ENCODE results near the gene TBX2. TPM values are rescaled to one million over a fixed set of nuclear protein-coding genes. Genes with fewer than 3 reads are reported as not detected.

Gene TBX2
- total and polyA plus RNA-seq, 2 experiments from 2014 or later: 19.6 to 27.5 TPM

- Histone ChIP-seq H3K4me3 (no peak overlapping the region), H2AFZ (no peak overlapping the region), H3K79me2 (peaks cover 20% of the 10 kb centered on the region), H3K27me3 (no peaks in the 10 kb centered on the region), H4K20me1 (ENCODE audit: insufficient read depth, poor library complexity, severe bottlenecking) (no peaks in the 10 kb centered on the region), H3K9me2 (replicated peaks; ENCODE audit: insufficient read depth) (no peaks in the 10 kb centered on the region), H3K9me3 (ENCODE audit: low read depth) (no peaks in the 10 kb centered on the region), H3K4me1 (ENCODE audit: insufficient read depth) (peaks cover 16% of the 10 kb centered on the region), H3K4me2 (no peak overlapping the region), H3K36me3 (replicated peaks; ENCODE audit: insufficient read depth, low read depth) (no peaks in the 10 kb centered on the region), H3K27ac (peak overlapping the region; percentile 59)
- WGBS (ENCODE audit: low lambda C conversion rate, missing lambda C conversion rate): 87% methylated on average over 5 of the region's 6 CpGs
- TF ChIP-seq CTCF (IDR thresholded peaks at IDR 0.05; ENCODE audit: poor library complexity) (no peak), EZH2phosphoT487 (IDR thresholded peaks at IDR 0.05; ENCODE audit: low read depth, severe bottlenecking, unreplicated experiment) (no peak), EZH2 (IDR thresholded peaks at IDR 0.05; ENCODE audit: borderline replicate concordance) (no peak)
- no peak for DNase-seq (ENCODE audit: low spot score)
Measured at GRCh38 chr17:61415374-61416210, 15.9 kb downstream of the TBX2 start.

GRCh38 chr17:61416211-61416539, 16.5 kb downstream of the TBX2 start:
- no peak overlapping the region for H3K4me3 ChIP-seq

GRCh38 chr17:61416540-61417363, 17.1 kb downstream of the TBX2 start:
- WGBS (ENCODE audit: low lambda C conversion rate, missing lambda C conversion rate): 20% methylated on average over 43 of the region's 43 CpGs
- Histone ChIP-seq H3K4me3 (no peak overlapping the region), H3K27ac (peak overlapping the region; percentile 59)

More at GRCh38 chr17:61416211-61416539, 16.5 kb downstream of the TBX2 start:
- peak overlapping the region; percentile 59 for H3K27ac ChIP-seq
- H2AFZ ChIP-seq: peak overlapping the region; percentile 9
- no peaks in the 10 kb centered on the region for H3K9me2 ChIP-seq (replicated peaks; ENCODE audit: insufficient read depth)
- peaks cover 20% of the 10 kb centered on the region for H3K79me2 ChIP-seq
- H3K4me1 ChIP-seq (ENCODE audit: insufficient read depth): peaks cover 14% of the 10 kb centered on the region
- H4K20me1 ChIP-seq (ENCODE audit: insufficient read depth, poor library complexity, severe bottlenecking): no peaks in the 10 kb centered on the region
- H3K27me3 ChIP-seq: no peaks in the 10 kb centered on the region
- no peak for TF ChIP-seq EZH2 (IDR thresholded peaks at IDR 0.05; ENCODE audit: borderline replicate concordance)
- H3K4me2 ChIP-seq: peak overlapping the region; percentile 72
- H3K9me3 ChIP-seq (ENCODE audit: low read depth): no peaks in the 10 kb centered on the region
- WGBS (ENCODE audit: low lambda C conversion rate, missing lambda C conversion rate): 78% methylated on average over 6 of the region's 6 CpGs
- H3K36me3 ChIP-seq (replicated peaks; ENCODE audit: insufficient read depth, low read depth): no peaks in the 10 kb centered on the region
- no peak for DNase-seq (ENCODE audit: low spot score)

More at GRCh38 chr17:61416540-61417363, 17.1 kb downstream of the TBX2 start:
- H3K36me3 ChIP-seq (replicated peaks; ENCODE audit: insufficient read depth, low read depth): no peaks in the 10 kb centered on the region
- H3K79me2 ChIP-seq: peaks cover 20% of the 10 kb centered on the region
- H2AFZ ChIP-seq: peak overlapping the region; percentile 9
- peak; percentile 95 for DNase-seq (ENCODE audit: low spot score)
- TF ChIP-seq EZH2phosphoT487 (IDR thresholded peaks at IDR 0.05; ENCODE audit: low read depth, severe bottlenecking, unreplicated experiment): no peak
- TF ChIP-seq CTCF (IDR thresholded peaks at IDR 0.05; ENCODE audit: poor library complexity): peak; percentile 98
- no peaks in the 10 kb centered on the region for H3K9me2 ChIP-seq (replicated peaks; ENCODE audit: insufficient read depth)
- H3K4me1 ChIP-seq (ENCODE audit: insufficient read depth): peaks cover 14% of the 10 kb centered on the region
- H4K20me1 ChIP-seq (ENCODE audit: insufficient read depth, poor library complexity, severe bottlenecking): no peaks in the 10 kb centered on the region
- H3K27me3 ChIP-seq: no peaks in the 10 kb centered on the region
- H3K4me2 ChIP-seq: peak overlapping the region; percentile 72
- no peaks in the 10 kb centered on the region for H3K9me3 ChIP-seq (ENCODE audit: low read depth)
